Sigmoid colon (tissue), 7 donors: Measurements from ENCODE around the gene SERHL2. TPM values are rescaled to one million over a fixed set of nuclear protein-coding genes. Genes with fewer than 3 reads are reported as not detected.

Source experiments
- DNase-seq: peaks from one replicate; pipeline ENCODE4 v3.0.0-alpha.2; 2019
- H3K27ac ChIP-seq, 4 donors: fragments of 200-600 bp; sonication (generic); one replicate each; pipeline ENCODE4 v1.5.1; 2016 to 2019; ENCODE audit warnings: mild to moderate bottlenecking in 1 of 4
- H3K27me3 ChIP-seq, 3 donors: fragments of 200-600 bp; sonication (generic); one replicate each; pipeline ENCODE4 v1.5.1; 2019; ENCODE audit warnings: mild to moderate bottlenecking in 1 of 3
- H3K36me3 ChIP-seq, 4 donors: fragments of 200-600 bp; sonication (generic); one replicate each; pipeline ENCODE4 v1.5.1; 2016 to 2019
- H3K4me1 ChIP-seq, 4 donors: fragments of 200-600 bp; sonication (generic); one replicate each; pipeline ENCODE4 v1.5.1; 2017 to 2019
- H3K4me3 ChIP-seq, 4 donors: fragments of 200-600 bp; sonication (generic); one replicate each; pipeline ENCODE4 v1.5.1; 2017 to 2019; ENCODE audit warnings: mild to moderate bottlenecking in 2 of 4, moderate library complexity in 1 of 4
- H3K9me3 ChIP-seq, 4 donors: fragments of 200-600 bp in 3 of 4; sonication (generic) in 3 of 4; one replicate each; pipeline versions ENCODE4 v1.5.1 to v1.6.1; 2013 to 2019
- CTCF ChIP-seq, 4 experiments: fragments of 450-650 bp in 3 of 4; fragments of 200-600 bp in 1 of 4; IDR thresholded peaks; one replicate each; pipeline ENCODE4 v1.5.1; 2016 to 2019; ENCODE audit warnings: antibody characterized with exemption in 4 of 4, mild to moderate bottlenecking in 3 of 4, moderate library complexity in 2 of 4
- EP300 ChIP-seq, 4 donors: sonication (generic); formaldehyde crosslinking; IDR thresholded peaks; one replicate each; pipeline ENCODE4 v1.6.1; 2017; ENCODE audit warnings: antibody characterized with exemption in 4 of 4
- POLR2A ChIP-seq, 2 donors: fragments of 450-650 bp; IDR thresholded peaks; one replicate each; pipeline ENCODE4 v1.6.1; 2016; ENCODE audit warnings: antibody characterized with exemption in 2 of 2, mild to moderate bottlenecking in 2 of 2, moderate library complexity in 2 of 2
- POLR2AphosphoS5 ChIP-seq, 4 donors: sonication (generic); formaldehyde crosslinking; IDR thresholded peaks; one replicate each; pipeline ENCODE4 v1.6.1; 2017; ENCODE audit warnings: antibody characterized with exemption in 4 of 4
- WGBS, 2 donors: extraction: QIAGEN DNeasy Blood & Tissue Kit; methylation state at CpG; one replicate each; pipeline ENCODE4 v1.1.7; 2013; 5-methylcytosine and 5-hydroxymethylcytosine counted together
- intact Hi-C: fragments of 100-400 bp; cut with DNase I; formaldehyde crosslinking; loops from one replicate; pipeline ENCODE4 v1.15.1; 2023
- polyA plus RNA-seq, 3 donors: library from polyadenylated mRNA; stranded (reverse); fragments of 200-250 nt; gene quantifications; one replicate each; pipeline ENCODE4 v1.2.3, GENCODE V29; 2013
- total RNA-seq, 4 donors: library from RNA; depleted of rRNA; stranded (reverse); fragments of >200 nt; gene quantifications; one replicate each; pipeline ENCODE4 v1.1.0, GENCODE V29; 2016
- donor health status: healthy with polysubstance abuse.
- donor health status: Bipolar disorder and iron deficiency.
- donor health status: healthy.

SERHL2 gene
- total and polyA plus RNA-seq, 7 donors = 0.92 to 6.1 (median 2.8) TPM

DNA sequence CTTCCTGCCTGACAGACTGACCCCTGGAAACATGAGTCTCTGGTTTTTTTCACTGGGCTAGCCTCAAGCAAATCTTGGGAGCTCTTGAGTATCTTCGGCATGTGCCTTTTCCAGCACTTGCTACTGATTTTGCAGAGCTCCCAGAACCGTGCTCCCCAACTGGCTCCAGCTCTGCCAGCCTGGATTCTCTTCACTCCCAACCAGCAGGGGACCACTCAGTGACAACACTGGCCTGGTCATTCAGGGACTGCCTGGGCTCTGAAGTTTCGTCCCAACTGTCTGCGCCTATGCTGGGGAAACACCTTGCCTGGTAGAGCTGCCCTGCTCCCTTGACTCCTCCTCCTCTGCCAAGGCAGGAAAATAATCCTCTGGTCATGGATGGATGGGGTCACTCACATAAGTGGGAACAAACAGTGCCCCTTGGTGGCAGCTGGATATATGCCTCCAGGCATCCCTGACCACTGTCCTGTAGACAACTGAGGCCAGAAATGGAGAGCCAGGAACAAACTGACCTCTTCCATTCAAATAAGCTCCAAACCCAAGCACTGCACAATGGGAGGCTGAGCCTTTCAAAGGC is 30.7 kb downstream of the SERHL2 start:
- 94 to 96% methylated on average over 4 of the region's 4 CpGs for WGBS, 2 donors
- peaks cover 0 to 10% (median 5%) of the 10 kb centered on the region in 4 donors for H3K4me1 ChIP-seq

GRCh38 chr22:42585096-42585495 is 31.3 kb downstream of the SERHL2 start:
- Histone ChIP-seq H3K4me3 (no peak overlapping the region), H3K27me3 (no peaks in the 10 kb centered on the region), H3K9me3 (no peaks in the 10 kb centered on the region), H3K27ac (no peak overlapping the region), H3K4me1 (peaks cover 0 to 10% (median 5%) of the 10 kb centered on the region in 4 donors), H3K36me3 (peaks cover 34 to 72% (median 43%) of the 10 kb centered on the region in 4 donors)
- intact Hi-C loops = no loop called here
- DNase-seq = no peak
- TF ChIP-seq POLR2A (IDR thresholded peaks at IDR 0.05) (no peak), POLR2AphosphoS5 (IDR thresholded peaks at IDR 0.05) (no peak)
- 84 to 89% methylated on average over 8 of the region's 8 CpGs for WGBS, 2 donors

More for the DNA sequence above, 30.7 kb downstream of the SERHL2 start:
- Histone ChIP-seq H3K4me3 (no peak overlapping the region), H3K27ac (no peak overlapping the region), H3K9me3 (no peaks in the 10 kb centered on the region), H3K36me3 (peaks cover 34 to 71% (median 42%) of the 10 kb centered on the region in 4 donors), H3K27me3 (no peaks in the 10 kb centered on the region)
- no peak for DNase-seq
- intact Hi-C loops = no loop called here
- no peak for TF ChIP-seq EP300 (IDR thresholded peaks at IDR 0.05)
- TF ChIP-seq POLR2AphosphoS5 (IDR thresholded peaks at IDR 0.05) = no peak
- TF ChIP-seq POLR2A (IDR thresholded peaks at IDR 0.05) = no peak
- TF ChIP-seq CTCF (IDR thresholded peaks at IDR 0.05) = no peak

- Histone ChIP-seq H3K4me1 (peaks cover 0 to 7% (median 3%) of the 10 kb centered on the region in 4 donors), H3K9me3 (no peaks in the 10 kb centered on the region), H3K27ac (no peak overlapping the region), H3K27me3 (no peaks in the 10 kb centered on the region), H3K4me3 (no peak overlapping the region), H3K36me3 (peaks cover 34 to 85% (median 48%) of the 10 kb centered on the region in 4 donors)
- intact Hi-C loops = no loop called here
- no peak for DNase-seq
- TF ChIP-seq POLR2AphosphoS5 (IDR thresholded peaks at IDR 0.05) (no peak), POLR2A (IDR thresholded peaks at IDR 0.05) (no peak), CTCF (IDR thresholded peaks at IDR 0.05) (no peak), EP300 (IDR thresholded peaks at IDR 0.05) (no peak)
- WGBS, 2 donors = 91 to 95% methylated on average over 4 of the region's 4 CpGs
Measured at GRCh38 chr22:42586381-42586780, 32.6 kb downstream of the SERHL2 start.

DNA sequence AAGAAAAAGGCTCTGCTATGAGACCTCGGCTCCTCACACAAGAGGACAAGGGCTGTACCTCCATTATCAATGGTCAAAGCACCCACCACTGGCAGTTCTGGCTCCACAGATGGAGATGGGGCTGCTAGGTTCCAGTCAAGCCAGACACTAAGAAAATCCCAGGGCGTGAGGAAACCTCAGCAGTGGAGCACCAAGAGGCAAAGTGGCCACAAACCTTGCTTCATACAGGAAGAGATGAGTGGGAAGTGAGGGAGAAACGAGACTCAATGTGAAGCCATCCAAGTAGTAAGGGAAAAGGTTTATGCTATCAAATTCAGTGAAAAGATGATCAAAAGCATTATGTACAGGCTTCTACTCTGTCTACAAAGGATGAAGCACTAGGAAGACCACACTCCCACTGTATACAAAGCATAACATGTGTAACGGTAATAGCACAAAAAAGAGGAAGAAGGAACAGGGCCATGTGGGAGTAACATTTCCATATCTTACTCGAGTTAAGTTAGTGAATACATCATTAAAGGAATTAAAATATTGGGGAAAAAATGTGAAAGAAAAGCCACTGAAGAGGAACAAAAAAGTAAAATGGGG is 33.9 kb downstream of the SERHL2 start:
- H3K9me3 ChIP-seq = no peaks in the 10 kb centered on the region
- peaks cover 35 to 96% (median 60%) of the 10 kb centered on the region in 4 donors for H3K36me3 ChIP-seq
- H3K4me1 ChIP-seq = no peaks in the 10 kb centered on the region
- intact Hi-C loops = no loop called here
- 80 to 87% methylated on average over 5 of the region's 5 CpGs for WGBS, 2 donors
- no peak overlapping the region for H3K27ac ChIP-seq
- no peaks in the 10 kb centered on the region for H3K27me3 ChIP-seq
- no peak for DNase-seq
- TF ChIP-seq CTCF (IDR thresholded peaks at IDR 0.05) = no peak
- H3K4me3 ChIP-seq = no peak overlapping the region

GRCh38 chr22:42591987-42592386 is 38.2 kb downstream of the SERHL2 start:
- no peak overlapping the region for H3K4me3 ChIP-seq
- no peaks in the 10 kb centered on the region for H3K27me3 ChIP-seq
- intact Hi-C loops = no loop called here
- no peaks in the 10 kb centered on the region for H3K9me3 ChIP-seq
- TF ChIP-seq POLR2A (IDR thresholded peaks at IDR 0.05) (no peak), EP300 (IDR thresholded peaks at IDR 0.05) (no peak), CTCF (IDR thresholded peaks at IDR 0.05) (no peak), POLR2AphosphoS5 (IDR thresholded peaks at IDR 0.05) (no peak)
- 95 to 98% methylated on average over 12 of the region's 12 CpGs for WGBS, 2 donors
- peaks cover 36 to 99% (median 64%) of the 10 kb centered on the region in 4 donors for H3K36me3 ChIP-seq
- peaks cover 0 to 16% (median 14%) of the 10 kb centered on the region in 4 donors for H3K4me1 ChIP-seq
- DNase-seq = no peak
- H3K27ac ChIP-seq = no peak overlapping the region
